Right lobe of liver (tissue), 6 donors: ENCODE data around the gene ASAP2. TPM values are rescaled to one million over a fixed set of nuclear protein-coding genes. Genes with fewer than 3 reads are reported as not detected.

Experiments used
- ATAC-seq, 4 donors: fragments of 200-7000 bp; cut with Tn5 transposase; one replicate each; pipeline ENCODE4 v1.9.1; 2020; ENCODE audit warnings: mild to moderate bottlenecking in 4 of 4, moderate library complexity in 4 of 4
- DNase-seq, 3 donors: peaks; one replicate each; pipeline ENCODE4 v3.0.0-alpha.2; 2020
- H3K27ac ChIP-seq, 3 donors: fragments of 200-600 bp; one replicate each; pipeline ENCODE4 v1.8.0; 2022
- H3K27me3 ChIP-seq, 2 donors: fragments of 200-600 bp; one replicate each; pipeline ENCODE4 v1.8.0; 2022
- H3K36me3 ChIP-seq, 4 donors: fragments of 200-600 bp; sonication (generic) in 1 of 4; one replicate each; pipeline versions ENCODE4 v1.5.1 to v1.8.0; 2017 to 2022; ENCODE audit warnings: control low read depth in 1 of 4
- H3K4me1 ChIP-seq, 4 donors: fragments of 200-600 bp; sonication (generic) in 1 of 4; one replicate each; pipeline versions ENCODE4 v1.5.1 to v1.8.0; 2017 to 2022; ENCODE audit warnings: control low read depth in 1 of 4
- H3K4me3 ChIP-seq, 3 donors: fragments of 200-600 bp; one replicate each; pipeline ENCODE4 v1.8.0; 2022
- H3K9me3 ChIP-seq, 4 donors: fragments of 200-600 bp; sonication (generic) in 1 of 4; one replicate each; pipeline versions ENCODE4 v1.5.1 to v1.8.0; 2017 to 2022; ENCODE audit warnings: control low read depth in 1 of 4
- POLR2A ChIP-seq: fragments of 450-650 bp; IDR thresholded peaks from one replicate; pipeline ENCODE4 v1.6.1; 2017; ENCODE audit warnings: antibody characterized with exemption, mild to moderate bottlenecking
- WGBS: methylation state at CpG from one replicate; pipeline ENCODE4 v1.1.6; 2018; ENCODE audit warnings: low coverage, low lambda C conversion rate; ENCODE audit not compliant: insufficient coverage; ENCODE audit errors: missing lambda C conversion rate; 5-methylcytosine and 5-hydroxymethylcytosine counted together
- intact Hi-C, 2 donors: fragments of 100-400 bp; cut with DNase I; formaldehyde crosslinking; loops; one replicate each; pipeline versions ENCODE4 v1.11.2 to v1.14.1; 2022
- total RNA-seq, 6 experiments: library from RNA; depleted of rRNA in 2 of 6; stranded (reverse); fragments of >200 nt in 2 of 6; fragmentation: NEBNext Ultra II Directional in 3 of 6; extraction: Animal tissue kit (Norgen Biotek cat#: 25700) in 3 of 6; gene quantifications; one replicate each; pipeline versions ENCODE4 v1.1.0 to v1.2.4, GENCODE V29; 2016 to 2023
- TF ChIP-seq, protein P1 (sequence below), 4 donors: fragments of 200-600 bp in 3 of 4; fragments of 450-650 bp in 1 of 4; IDR thresholded peaks; one replicate each; pipeline versions ENCODE4 v1.5.1 to v1.8.0; 2016 to 2022; ENCODE audit warnings: antibody characterized with exemption in 4 of 4, mild to moderate bottlenecking in 2 of 4
- donor health status: DM: no; HTN: yes; CAD: no.
- donor health status: DM: no; HTN: no; CAD: no.
- donor health status: DM: no; HTN: no; CAD: no.
- donor health status: DM: no; HTN: yes; CAD: no.
- donor health status: DM: no; HTN: yes; CAD: no.

Gene ASAP2
- total RNA-seq, 6 experiments from 2014 or later: 2.4 to 5.2 (median 3.9) TPM

- Histone ChIP-seq H3K27ac (no peak overlapping the region), H3K36me3 (no peaks in the 10 kb centered on the region), H3K9me3 (no peaks in the 10 kb centered on the region), H3K4me3 (no peak overlapping the region), H3K27me3 (no peaks in the 10 kb centered on the region), H3K4me1 (peaks cover 0 to 10% (median 0%) of the 10 kb centered on the region in 4 donors)
- 63% methylated on average over 6 of the region's 14 CpGs for WGBS
- ATAC-seq (no peak), DNase-seq (no peak)
- TF ChIP-seq POLR2A: no peak
- TF ChIP-seq, protein P1, sequence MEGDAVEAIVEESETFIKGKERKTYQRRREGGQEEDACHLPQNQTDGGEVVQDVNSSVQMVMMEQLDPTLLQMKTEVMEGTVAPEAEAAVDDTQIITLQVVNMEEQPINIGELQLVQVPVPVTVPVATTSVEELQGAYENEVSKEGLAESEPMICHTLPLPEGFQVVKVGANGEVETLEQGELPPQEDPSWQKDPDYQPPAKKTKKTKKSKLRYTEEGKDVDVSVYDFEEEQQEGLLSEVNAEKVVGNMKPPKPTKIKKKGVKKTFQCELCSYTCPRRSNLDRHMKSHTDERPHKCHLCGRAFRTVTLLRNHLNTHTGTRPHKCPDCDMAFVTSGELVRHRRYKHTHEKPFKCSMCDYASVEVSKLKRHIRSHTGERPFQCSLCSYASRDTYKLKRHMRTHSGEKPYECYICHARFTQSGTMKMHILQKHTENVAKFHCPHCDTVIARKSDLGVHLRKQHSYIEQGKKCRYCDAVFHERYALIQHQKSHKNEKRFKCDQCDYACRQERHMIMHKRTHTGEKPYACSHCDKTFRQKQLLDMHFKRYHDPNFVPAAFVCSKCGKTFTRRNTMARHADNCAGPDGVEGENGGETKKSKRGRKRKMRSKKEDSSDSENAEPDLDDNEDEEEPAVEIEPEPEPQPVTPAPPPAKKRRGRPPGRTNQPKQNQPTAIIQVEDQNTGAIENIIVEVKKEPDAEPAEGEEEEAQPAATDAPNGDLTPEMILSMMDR (IDR thresholded peaks at IDR 0.05): no peak
- intact Hi-C loops: no loop called here
These were observed 101.8 kb downstream of the ASAP2 start for GRCh38 chr2:9308186-9308955.

- H3K27me3 ChIP-seq: no peaks in the 10 kb centered on the region
- H3K9me3 ChIP-seq: no peaks in the 10 kb centered on the region
- H3K36me3 ChIP-seq: no peaks in the 10 kb centered on the region
- DNase-seq: no peak
- no peak overlapping the region for H3K27ac ChIP-seq
- WGBS: 93% methylated on average over 9 of the region's 9 CpGs
- intact Hi-C loops: no loop called here
- TF ChIP-seq POLR2A: no peak
- TF ChIP-seq, protein P1 (IDR thresholded peaks at IDR 0.05): no peak
- no peak overlapping the region for H3K4me3 ChIP-seq
- peaks cover 0 to 10% (median 0%) of the 10 kb centered on the region in 4 donors for H3K4me1 ChIP-seq
- no peak for ATAC-seq
These were observed 102.5 kb downstream of the ASAP2 start for GRCh38 chr2:9309147-9309546.

GRCh38 chr2:9310377-9310776 is 103.8 kb downstream of the ASAP2 start:
- DNase-seq (no peak), ATAC-seq (peak; percentile 42 to 79 (median 64))
- Histone ChIP-seq H3K4me1 (peaks cover 0 to 10% (median 0%) of the 10 kb centered on the region in 4 donors), H3K27ac (no peak overlapping the region), H3K9me3 (no peaks in the 10 kb centered on the region), H3K4me3 (no peak overlapping the region), H3K36me3 (no peaks in the 10 kb centered on the region), H3K27me3 (no peaks in the 10 kb centered on the region)
- WGBS: 31% methylated on average over 1 of the region's 1 CpG
- no peak for TF ChIP-seq POLR2A
- TF ChIP-seq, protein P1 (IDR thresholded peaks at IDR 0.05): no peak
- intact Hi-C loops: no loop called here

- intact Hi-C loops: no loop called here
- Histone ChIP-seq H3K27me3 (no peaks in the 10 kb centered on the region), H3K36me3 (no peaks in the 10 kb centered on the region), H3K4me3 (no peak overlapping the region), H3K9me3 (no peaks in the 10 kb centered on the region), H3K4me1 (peaks cover 0 to 10% (median 0%) of the 10 kb centered on the region in 4 donors), H3K27ac (no peak overlapping the region)
- DNase-seq: no peak
- ATAC-seq: peak in 1 of 4 donors; percentile 31
- no peak for TF ChIP-seq POLR2A
- TF ChIP-seq, protein P1 (IDR thresholded peaks at IDR 0.05): no peak
- WGBS: 53% methylated on average over 1 of the region's 1 CpG
These were observed 104.2 kb downstream of the ASAP2 start for GRCh38 chr2:9310798-9311197.
